HUES48 (cell line): Measurements from ENCODE around the gene FBXO47.

Experiments
- H3K27ac ChIP-seq: one replicate; pipeline ENCODE4 v1.7.0; 2013; ENCODE audit warnings: low read depth, low read length, inconsistent platforms
- H3K27me3 ChIP-seq: 2 replicates; pipeline ENCODE4 v1.6.1; 2013; ENCODE audit warnings: mild to moderate bottlenecking, low read length; ENCODE audit not compliant: control insufficient read depth, insufficient read depth
- H3K36me3 ChIP-seq: 2 replicates; pipeline ENCODE4 v1.6.1; 2013; ENCODE audit warnings: low read length; ENCODE audit not compliant: control insufficient read depth, insufficient read depth
- H3K4me1 ChIP-seq: 2 replicates; pipeline ENCODE4 v1.6.1; 2013; ENCODE audit warnings: mild to moderate bottlenecking, low read length; ENCODE audit not compliant: control insufficient read depth, insufficient read depth
- H3K4me3 ChIP-seq: 2 replicates; pipeline ENCODE4 v1.5.1; 2013; ENCODE audit warnings: mild to moderate bottlenecking, low read depth, low read length
- H3K9ac ChIP-seq: 2 replicates; pipeline ENCODE4 v1.6.1; 2013; ENCODE audit warnings: mild to moderate bottlenecking, low read depth, low read length, moderate library complexity
- H3K9me3 ChIP-seq: 2 replicates; pipeline ENCODE4 v1.6.1; 2013; ENCODE audit warnings: low read length; ENCODE audit not compliant: control insufficient read depth, insufficient read depth

The FBXO47 gene

GRCh38 chr17:39002991-39003715 lies 36.0 kb upstream of the FBXO47 start:
- H3K27ac ChIP-seq: no peak overlapping the region
- no peak overlapping the region for H3K4me3 ChIP-seq
- H3K9ac ChIP-seq: no peak overlapping the region

GRCh38 chr17:39001703-39002637 lies 34.8 kb upstream of the FBXO47 start:
- no peaks in the 10 kb centered on the region for H3K4me1 ChIP-seq
- H3K36me3 ChIP-seq: no peaks in the 10 kb centered on the region
- no peak overlapping the region for H3K27ac ChIP-seq
- H3K9ac ChIP-seq: no peak overlapping the region
- H3K4me3 ChIP-seq: no peak overlapping the region
- H3K9me3 ChIP-seq: peaks cover 3% of the 10 kb centered on the region; the same call in 1 of the 2 replicates
- H3K27me3 ChIP-seq: no peaks in the 10 kb centered on the region

More at GRCh38 chr17:39002991-39003715, 36.0 kb upstream of the FBXO47 start:
- Histone ChIP-seq H3K36me3 (no peaks in the 10 kb centered on the region), H3K27me3 (no peaks in the 10 kb centered on the region), H3K9me3 (no peaks in the 10 kb centered on the region), H3K4me1 (no peaks in the 10 kb centered on the region)

- Histone ChIP-seq H3K4me1 (no peaks in the 10 kb centered on the region), H3K27ac (no peak overlapping the region), H3K36me3 (no peaks in the 10 kb centered on the region), H3K9me3 (peaks cover 3% of the 10 kb centered on the region; the same call in 1 of the 2 replicates), H3K27me3 (no peaks in the 10 kb centered on the region), H3K4me3 (no peak overlapping the region), H3K9ac (no peak overlapping the region)
These were observed 32.9 kb upstream of the FBXO47 start for GRCh38 chr17:39000021-39000601.

DNA sequence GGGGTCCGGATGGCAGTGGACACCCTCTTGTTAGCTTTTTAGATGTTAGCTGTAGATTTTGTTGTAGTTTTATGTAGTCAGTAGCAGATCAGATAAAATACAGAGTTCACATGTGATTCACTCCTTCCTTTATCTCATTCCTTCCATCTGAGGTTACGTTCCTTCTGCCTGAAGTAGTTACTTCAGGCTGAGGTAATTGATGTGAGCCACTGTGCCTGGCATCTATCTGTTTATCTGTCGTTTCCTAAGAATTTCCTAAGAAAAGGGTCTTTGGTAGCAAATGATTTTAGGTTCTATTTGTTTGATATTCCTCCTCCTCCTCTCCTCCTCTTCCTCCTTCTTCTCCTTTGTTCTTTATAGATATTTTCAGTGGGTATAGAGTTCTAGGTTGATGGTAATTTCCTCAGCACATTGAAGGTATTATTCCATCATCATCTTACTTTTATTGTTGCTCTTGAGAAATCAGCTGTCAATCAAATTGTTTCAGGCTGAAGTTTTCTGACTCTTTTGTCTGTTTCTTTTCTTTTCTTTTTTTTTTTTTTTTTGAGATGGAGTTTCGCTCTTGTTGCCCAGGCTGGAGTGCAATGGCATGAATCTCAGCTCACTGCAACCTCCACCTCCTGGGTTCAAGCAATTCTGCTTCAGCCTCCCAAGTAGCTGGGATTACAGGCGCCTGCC lies 29.6 kb upstream of the FBXO47 start:
- no peaks in the 10 kb centered on the region for H3K36me3 ChIP-seq
- H3K9me3 ChIP-seq: peaks cover 3% of the 10 kb centered on the region; the same call in 1 of the 2 replicates
- no peak overlapping the region for H3K4me3 ChIP-seq
- no peaks in the 10 kb centered on the region for H3K4me1 ChIP-seq
- no peak overlapping the region for H3K9ac ChIP-seq
- H3K27me3 ChIP-seq: no peaks in the 10 kb centered on the region
- no peak overlapping the region for H3K27ac ChIP-seq

- Histone ChIP-seq H3K9ac (no peak overlapping the region), H3K9me3 (peaks cover 3% of the 10 kb centered on the region; the same call in 1 of the 2 replicates)
These were observed 26.8 kb upstream of the FBXO47 start for GRCh38 chr17:38994026-38994425.

DNA sequence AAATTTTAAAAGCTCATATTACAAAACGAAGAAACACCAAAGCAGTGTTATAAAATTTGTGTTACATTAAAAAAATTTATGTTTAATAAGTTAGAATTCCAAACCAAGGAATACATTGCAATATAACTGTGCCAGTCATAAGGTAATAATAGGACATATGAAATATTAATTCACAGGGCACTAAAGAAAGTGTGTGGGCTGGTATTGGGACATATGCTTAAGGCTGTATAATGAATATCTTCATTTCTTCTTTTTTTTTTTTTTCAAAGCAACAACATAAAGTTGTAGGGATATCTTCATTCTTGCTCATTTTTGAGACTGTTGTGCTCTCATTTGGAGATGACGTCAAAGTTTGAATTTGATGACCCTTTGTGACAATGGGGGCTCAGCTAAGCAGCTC lies 17.5 kb upstream of the FBXO47 start:
- Histone ChIP-seq H3K9me3 (no peaks in the 10 kb centered on the region), H3K4me3 (no peak overlapping the region), H3K36me3 (no peaks in the 10 kb centered on the region), H3K27me3 (no peaks in the 10 kb centered on the region), H3K4me1 (no peaks in the 10 kb centered on the region), H3K27ac (no peak overlapping the region), H3K9ac (no peak overlapping the region)

More at GRCh38 chr17:38994026-38994425, 26.8 kb upstream of the FBXO47 start:
- H3K36me3 ChIP-seq: no peaks in the 10 kb centered on the region
- H3K4me3 ChIP-seq: no peak overlapping the region
- H3K27ac ChIP-seq: no peak overlapping the region
- no peaks in the 10 kb centered on the region for H3K27me3 ChIP-seq
- no peaks in the 10 kb centered on the region for H3K4me1 ChIP-seq

- Histone ChIP-seq H3K9me3 (no peaks in the 10 kb centered on the region), H3K4me3 (no peak overlapping the region), H3K27me3 (no peaks in the 10 kb centered on the region), H3K4me1 (no peaks in the 10 kb centered on the region), H3K9ac (no peak overlapping the region), H3K36me3 (no peaks in the 10 kb centered on the region), H3K27ac (no peak overlapping the region)
These were observed 15.9 kb upstream of the FBXO47 start for GRCh38 chr17:38982858-38983746.

GRCh38 chr17:38981636-38982035 lies 14.4 kb upstream of the FBXO47 start:
- Histone ChIP-seq H3K27ac (no peak overlapping the region), H3K27me3 (no peaks in the 10 kb centered on the region), H3K36me3 (no peaks in the 10 kb centered on the region), H3K9ac (no peak overlapping the region), H3K4me1 (no peaks in the 10 kb centered on the region), H3K9me3 (no peaks in the 10 kb centered on the region), H3K4me3 (no peak overlapping the region)

DNA sequence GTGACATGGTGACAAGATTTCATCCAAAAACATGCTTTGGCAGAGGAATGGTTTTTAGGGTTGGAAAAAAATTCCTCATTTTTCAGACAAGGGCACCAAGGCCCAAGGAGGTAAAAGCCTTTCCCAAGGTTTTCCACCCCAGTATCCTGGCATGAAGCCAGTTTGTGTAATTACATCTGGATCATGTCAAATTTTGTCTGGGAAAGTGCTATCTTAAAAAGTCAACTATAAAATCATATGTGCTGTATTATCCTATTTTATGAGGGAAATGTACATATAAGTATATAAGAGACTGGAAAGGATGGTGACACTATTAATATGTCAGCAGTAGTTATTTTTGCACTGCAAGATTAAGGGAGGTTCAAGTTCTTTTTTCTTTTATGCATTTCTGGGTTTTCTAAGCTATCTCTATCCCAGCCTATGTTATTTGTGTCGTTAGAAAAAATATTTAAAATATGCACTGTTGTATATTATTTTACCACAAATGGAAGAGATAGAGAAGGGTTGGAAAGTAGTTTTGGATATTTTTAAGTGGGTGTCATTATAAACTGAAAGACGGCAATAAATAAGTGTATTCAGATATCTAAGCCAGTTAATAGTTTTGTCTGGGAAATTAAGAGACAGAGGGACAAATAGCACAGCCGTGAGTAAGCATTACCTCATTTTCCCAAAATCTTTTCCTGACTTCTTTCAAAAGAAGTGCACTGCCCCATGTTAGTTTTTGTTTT lies 13.5 kb upstream of the FBXO47 start:
- Histone ChIP-seq H3K4me1 (no peaks in the 10 kb centered on the region), H3K27ac (no peak overlapping the region), H3K27me3 (no peaks in the 10 kb centered on the region), H3K36me3 (no peaks in the 10 kb centered on the region), H3K9me3 (no peaks in the 10 kb centered on the region), H3K9ac (no peak overlapping the region), H3K4me3 (no peak overlapping the region)
